ENCODE data around the gene CDK13. TPM values are rescaled to one million over a fixed set of nuclear protein-coding genes. Genes with fewer than 3 reads are reported as not detected.

Gene CDK13
- total and polyA plus RNA-seq, 2 donors (not counting 3 experiments of a cell fraction or from before 2014, with no cell fraction given) = 24.5 to 56.7 TPM

- no peak overlapping the region for H3K4me2 ChIP-seq (ENCODE audit: insufficient read depth, low read length)
- H3K9me1 ChIP-seq (replicated peaks; ENCODE audit: control insufficient read depth, extremely low read depth, insufficient read depth, low read length) = no peaks in the 10 kb centered on the region
- DNase-seq (ENCODE audit: low read depth, low spot score) (no peak), FAIRE-seq (no peak)
- H3K27ac ChIP-seq (ENCODE audit: insufficient read depth, low read depth, low read length) = no peak overlapping the region
- no TSS peak for BruUV-seq (replicated peaks)
- H3K4me3 ChIP-seq (replicated peaks in 1 of 3; ENCODE audit: insufficient read depth in 1 of 3, low read depth in 1 of 3, low read length in 3 of 3) = no peak overlapping the region
- H3K4me1 ChIP-seq (ENCODE audit: control insufficient read depth, extremely low read depth, insufficient read depth, low read length) = no peaks in the 10 kb centered on the region
- no peaks in the 10 kb centered on the region for H4K20me1 ChIP-seq (replicated peaks; ENCODE audit: control insufficient read depth, extremely low read depth, insufficient read depth, low read length)
- ChIA-PET CTCF (interaction anchor here (0.7 kb wide), 1 partner anchor 177 kb away, joined by 4 read pairs; no protein-coding TSS in a partner anchor), POLR2A (no interaction called here)
- intact Hi-C loops (cut with micrococcal nuclease) (no loop called here), dilution Hi-C loops (cut with MboI; ENCODE audit: extremely low pct_ligation_motif_present, low sequenced_read_pairs) (no loop called here)
- no peaks in the 10 kb centered on the region for H3K27me3 ChIP-seq (ENCODE audit: control insufficient read depth in 2 of 2, insufficient read depth in 2 of 2, low read length in 2 of 2)
- H3K36me3 ChIP-seq (ENCODE audit: control insufficient read depth in 2 of 2, extremely low read depth in 1 of 2, insufficient read depth in 2 of 2, low read length in 2 of 2) = no peaks in the 10 kb centered on the region
- no peaks in the 10 kb centered on the region for H3K9me3 ChIP-seq (replicated peaks; ENCODE audit: control insufficient read depth, insufficient read depth, low read length)
- no peaks in the 10 kb centered on the region for H3K79me2 ChIP-seq (ENCODE audit: control insufficient read depth, insufficient read depth, low read length)
- no peak overlapping the region for H3K9ac ChIP-seq (replicated peaks; ENCODE audit: extremely low read depth, insufficient read depth, low read length)
- H2AFZ ChIP-seq (ENCODE audit: low read depth, low read length) = no peak overlapping the region
- TF ChIP-seq EZH2 (IDR thresholded peaks at IDR 0.05; ENCODE audit: borderline replicate concordance, low read depth, low read length, severe bottlenecking) (no peak), POLR2AphosphoS5 (IDR thresholded peaks at IDR 0.05; ENCODE audit: insufficient read depth, low read depth, low read length) (no peak), MAX (IDR thresholded peaks at IDR 0.05; ENCODE audit: insufficient read depth, insufficient read length) (no peak), JUN (IDR thresholded peaks at IDR 0.05; ENCODE audit: borderline replicate concordance, insufficient read depth, insufficient read length, low read depth) (no peak), POLR2A (IDR thresholded peaks at IDR 0.05; ENCODE audit: low read depth, low read length) (no peak), FOS (IDR thresholded peaks at IDR 0.05; ENCODE audit: borderline replicate concordance, insufficient read depth, low read length) (no peak), CTCF (IDR thresholded peaks at IDR 0.05; ENCODE audit: extremely low read depth in 1 of 2, insufficient read depth in 1 of 2, low read depth in 1 of 2, low read length in 2 of 2) (no peak)
Observed at GRCh38 chr7:40073239-40073638, 123.2 kb downstream of the CDK13 start.
